Pancreas (tissue), 10 donors: ENCODE results near the gene ATG3. TPM values are rescaled to one million over a fixed set of nuclear protein-coding genes. Genes with fewer than 3 reads are reported as not detected.

Source experiments
- ATAC-seq, 4 donors: fragments of 200-7000 bp; cut with Tn5 transposase; one replicate each; pipeline versions ENCODE4 v1.8.0 to v1.9.1; 2020; ENCODE audit warnings: mild to moderate bottlenecking in 4 of 4, moderate library complexity in 4 of 4
- DNase-seq, 6 donors: peaks; one replicate each; pipeline ENCODE4 v3.0.0-alpha.2; 2020
- FAIRE-seq: peaks from 2 replicates; lab custom pipeline; 2012; peaks lifted over from hg19 to GRCh38; lab: Jason Lieb, UNC
- H3K27ac ChIP-seq, 4 donors: fragments of 200-600 bp; sonication (generic); 1 replicate in 3 of 4; 2 replicates in 1 of 4; pipeline versions ENCODE4 v1.5.0 to v1.8.0; 2020
- H3K27me3 ChIP-seq, 4 donors: fragments of 200-600 bp; one replicate each; pipeline ENCODE4 v1.8.0; 2021
- H3K36me3 ChIP-seq, 3 donors: fragments of 200-600 bp; sonication (generic) in 1 of 3; one replicate each; pipeline versions ENCODE4 v1.5.0 to v1.8.0; 2020 to 2021
- H3K4me1 ChIP-seq, 3 donors: fragments of 200-600 bp; one replicate each; pipeline ENCODE4 v1.8.0; 2021
- H3K4me3 ChIP-seq, 4 donors: fragments of 200-600 bp; sonication (generic) in 2 of 4; one replicate each; pipeline versions ENCODE4 v1.5.0 to v1.8.0; 2020 to 2021
- H3K9me3 ChIP-seq, 4 donors: fragments of 200-600 bp; one replicate each; pipeline ENCODE4 v1.8.0; 2021
- WGBS, 2 donors: extraction: QIAGEN DNeasy Blood & Tissue Kit; methylation state at CpG; one replicate each; pipeline ENCODE4 v1.1.7; 2013; 5-methylcytosine and 5-hydroxymethylcytosine counted together
- intact Hi-C, 3 donors: fragments of 100-400 bp; cut with DNase I; formaldehyde crosslinking; loops; one replicate each; pipeline versions ENCODE4 v1.11.1 to v1.14.2; 2022
- polyA plus RNA-seq, 2 donors: library from polyadenylated mRNA; stranded (reverse); fragments of 200-250 nt; gene quantifications; one replicate each; pipeline ENCODE4 v1.2.3, GENCODE V29; 2013
- total RNA-seq, 6 donors: library from RNA; stranded (reverse); fragmentation: NEBNext Ultra II Directional in 4 of 6; extraction: Animal tissue kit (Norgen Biotek cat#: 25700) in 4 of 6; gene quantifications; one replicate each; pipeline versions ENCODE4 v1.2.1 to v1.2.4, GENCODE V29; 2021 to 2023
- TF ChIP-seq, protein P1 (sequence below), 4 donors: fragments of 200-600 bp; sonication (generic) in 3 of 4; IDR thresholded peaks; one replicate each; pipeline versions ENCODE4 v1.5.0 to v1.8.0; 2021; ENCODE audit warnings: antibody characterized with exemption in 4 of 4
- donor health status: healthy with polysubstance abuse.
- donor health status: DM: no; HTN: no; CAD: no; lungs with moderate emphysema.
- donor health status: DM: no; HTN: no; CAD: no.
- donor health status: control.
- donor health status: control.
- donor health status: Bipolar disorder and iron deficiency.
- donor health status: DM: yes; HTN: yes; CAD: no.
- donor health status: DM: no; HTN: no; CAD: no.
- donor health status: DM: no; HTN: no; CAD: no.
- donor health status: DM: yes; HTN: yes; CAD: no.

ATG3 gene
- total and polyA plus RNA-seq, 8 donors: 10.9 to 34.2 (median 25.2) TPM

DNA sequence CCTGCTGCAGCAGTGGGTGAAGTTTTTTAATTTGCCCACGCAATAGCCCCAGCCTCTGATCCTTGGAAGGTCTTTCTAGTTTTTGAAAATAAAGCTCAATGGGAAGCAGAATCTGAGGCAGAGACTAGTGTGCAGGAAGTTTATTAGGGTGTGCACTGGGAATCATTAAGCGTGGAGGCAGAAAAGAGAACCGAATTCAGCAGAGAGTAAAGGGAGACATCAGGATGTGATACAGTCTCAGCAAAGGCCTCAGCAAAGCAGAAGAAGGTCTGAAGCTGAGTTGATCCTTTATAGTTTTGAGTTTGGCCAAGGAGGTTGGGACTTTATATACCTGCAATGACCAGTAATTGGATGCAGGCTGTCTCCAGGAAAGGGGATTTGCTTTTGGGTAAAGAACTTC is 57.6 kb downstream of the ATG3 start:
- 80 to 81% methylated on average over 3 of the region's 3 CpGs for WGBS, 2 donors
- DNase-seq (no peak), FAIRE-seq (no peak), ATAC-seq (no peak)
- intact Hi-C loops: no loop called here
- Histone ChIP-seq H3K36me3 (no peaks in the 10 kb centered on the region), H3K27me3 (no peaks in the 10 kb centered on the region), H3K27ac (no peak overlapping the region), H3K4me1 (no peaks in the 10 kb centered on the region), H3K9me3 (no peaks in the 10 kb centered on the region), H3K4me3 (no peak overlapping the region)
- TF ChIP-seq, protein P1, sequence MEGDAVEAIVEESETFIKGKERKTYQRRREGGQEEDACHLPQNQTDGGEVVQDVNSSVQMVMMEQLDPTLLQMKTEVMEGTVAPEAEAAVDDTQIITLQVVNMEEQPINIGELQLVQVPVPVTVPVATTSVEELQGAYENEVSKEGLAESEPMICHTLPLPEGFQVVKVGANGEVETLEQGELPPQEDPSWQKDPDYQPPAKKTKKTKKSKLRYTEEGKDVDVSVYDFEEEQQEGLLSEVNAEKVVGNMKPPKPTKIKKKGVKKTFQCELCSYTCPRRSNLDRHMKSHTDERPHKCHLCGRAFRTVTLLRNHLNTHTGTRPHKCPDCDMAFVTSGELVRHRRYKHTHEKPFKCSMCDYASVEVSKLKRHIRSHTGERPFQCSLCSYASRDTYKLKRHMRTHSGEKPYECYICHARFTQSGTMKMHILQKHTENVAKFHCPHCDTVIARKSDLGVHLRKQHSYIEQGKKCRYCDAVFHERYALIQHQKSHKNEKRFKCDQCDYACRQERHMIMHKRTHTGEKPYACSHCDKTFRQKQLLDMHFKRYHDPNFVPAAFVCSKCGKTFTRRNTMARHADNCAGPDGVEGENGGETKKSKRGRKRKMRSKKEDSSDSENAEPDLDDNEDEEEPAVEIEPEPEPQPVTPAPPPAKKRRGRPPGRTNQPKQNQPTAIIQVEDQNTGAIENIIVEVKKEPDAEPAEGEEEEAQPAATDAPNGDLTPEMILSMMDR (IDR thresholded peaks at IDR 0.05): no peak

DNA sequence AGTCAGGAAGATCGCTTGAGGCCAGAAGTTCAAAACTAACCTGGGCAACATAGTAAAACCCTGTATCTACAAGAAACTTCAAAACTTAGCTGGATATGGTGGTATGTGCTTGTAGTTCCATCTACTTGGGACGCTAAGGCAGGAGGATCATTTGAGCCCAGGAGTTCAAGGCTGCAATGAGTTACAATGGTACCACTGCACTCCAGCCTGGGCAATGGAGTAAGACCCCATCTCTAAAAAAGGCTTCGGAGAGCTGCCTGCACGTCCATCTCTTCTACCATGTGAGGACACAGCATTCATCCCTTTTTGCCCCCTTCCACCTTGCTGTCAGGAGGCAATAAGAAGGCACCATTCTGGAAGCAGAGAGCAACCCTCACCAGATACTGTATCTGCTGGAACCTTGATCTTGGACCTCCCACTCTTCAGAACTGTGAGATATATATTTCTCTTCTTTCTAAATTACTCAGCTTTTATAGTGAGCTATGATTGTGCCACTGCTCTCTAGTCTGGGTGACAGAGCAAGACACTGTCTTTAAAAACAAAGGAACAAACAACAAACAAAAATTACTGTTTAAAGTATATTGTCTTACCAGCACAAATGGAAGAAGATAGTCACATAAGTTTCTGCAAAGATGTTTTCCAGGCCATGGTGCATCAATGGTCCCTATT is 58.3 kb downstream of the ATG3 start:
- ATAC-seq (no peak), DNase-seq (no peak), FAIRE-seq (no peak)
- H3K4me1 ChIP-seq: no peaks in the 10 kb centered on the region
- no peaks in the 10 kb centered on the region for H3K27me3 ChIP-seq
- TF ChIP-seq, protein P1 (IDR thresholded peaks at IDR 0.05): no peak
- intact Hi-C loops: no loop called here
- WGBS, 2 donors: 81 to 84% methylated on average over 4 of the region's 4 CpGs
- H3K36me3 ChIP-seq: no peaks in the 10 kb centered on the region
- H3K27ac ChIP-seq: no peak overlapping the region
- no peak overlapping the region for H3K4me3 ChIP-seq
- no peaks in the 10 kb centered on the region for H3K9me3 ChIP-seq

DNA sequence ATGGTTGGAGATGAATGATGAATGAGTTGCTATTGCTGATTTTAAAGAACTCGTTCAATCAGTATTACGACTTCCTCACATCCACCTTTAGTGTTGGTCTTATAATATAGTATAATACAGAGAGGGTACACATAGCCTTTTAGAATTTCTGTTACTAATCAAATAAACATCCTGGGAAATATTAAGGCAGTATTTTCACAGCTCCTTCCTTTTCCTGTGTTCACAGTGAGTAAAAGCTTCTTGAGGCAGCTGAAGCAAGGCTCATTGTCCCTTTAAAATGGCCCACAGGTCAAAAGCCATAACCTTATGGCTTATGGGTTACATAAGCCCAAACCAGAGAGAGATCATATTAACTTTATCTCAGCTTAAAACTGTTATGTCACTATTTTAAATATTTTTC is 61.1 kb downstream of the ATG3 start:
- intact Hi-C loops: no loop called here
- WGBS, 2 donors: 77 to 86% methylated on average over 2 of the region's 2 CpGs

DNA sequence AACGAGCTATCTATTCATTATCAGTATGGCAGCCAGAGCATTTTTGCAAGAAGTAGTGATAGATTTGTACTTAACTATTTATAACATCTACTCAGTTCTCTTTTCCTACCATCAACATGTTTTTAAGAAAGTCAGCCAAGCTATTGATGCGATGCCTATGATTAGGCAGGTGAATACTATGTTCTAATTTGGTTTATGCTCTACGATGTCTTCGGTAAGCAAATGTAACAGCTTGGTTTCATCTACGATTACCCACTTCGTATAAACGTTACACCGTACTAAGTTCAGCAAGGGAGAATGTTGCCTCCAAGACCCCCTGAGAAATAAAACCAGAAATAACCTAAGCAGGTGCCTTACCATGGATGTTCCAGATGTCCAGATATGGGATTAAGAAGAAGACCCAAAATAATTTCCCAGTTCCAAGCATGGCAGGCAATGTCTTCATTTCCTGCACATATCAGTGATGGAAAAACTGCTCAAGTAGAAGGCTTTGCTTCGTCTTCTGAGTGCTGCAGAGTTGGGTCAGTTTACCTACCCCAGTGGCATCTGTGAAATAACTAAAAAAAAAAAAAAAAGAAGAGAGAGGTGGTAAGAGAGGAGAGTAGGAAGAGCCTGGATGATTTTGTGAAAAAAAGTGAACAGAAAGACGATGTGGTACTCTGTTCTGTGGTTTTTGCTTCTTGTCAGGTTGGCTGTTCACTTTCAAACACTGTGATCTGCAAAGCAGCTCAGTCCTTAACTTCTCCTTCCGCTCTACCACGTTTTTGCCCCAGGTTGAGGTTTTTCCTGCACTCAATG is 62.6 kb downstream of the ATG3 start, which contains the start of gene BTLA:
BTLA (minus strand) TSS at position 559 of the 798 bp plus-strand sequence; CDS start at position 445, 114 bp downstream.
- Histone ChIP-seq H3K4me1 (no peaks in the 10 kb centered on the region), H3K4me3 (no peak within 1 kb of the TSS), H3K27me3 (no peaks in the 10 kb centered on the region), H3K36me3 (no peaks in the 10 kb centered on the region), H3K9me3 (no peaks in the 10 kb centered on the region), H3K27ac (no peak within 1 kb of the TSS)
- DNase-seq: no peak
- intact Hi-C loops: no loop called here
- TF ChIP-seq, protein P1 (IDR thresholded peaks at IDR 0.05): no peak
- FAIRE-seq: no peak
- 75 to 82% methylated on average over 12 of the region's 12 CpGs for WGBS, 2 donors
- no peak for ATAC-seq

More for the DNA sequence above, 61.1 kb downstream of the ATG3 start:
- DNase-seq: no peak
- TF ChIP-seq, protein P1 (IDR thresholded peaks at IDR 0.05): no peak
- H3K27ac ChIP-seq: no peak overlapping the region
- no peak for FAIRE-seq
- no peak overlapping the region for H3K4me3 ChIP-seq
- ATAC-seq: no peak
- H3K36me3 ChIP-seq: no peaks in the 10 kb centered on the region
- H3K9me3 ChIP-seq: no peaks in the 10 kb centered on the region
- H3K4me1 ChIP-seq: no peaks in the 10 kb centered on the region
- H3K27me3 ChIP-seq: no peaks in the 10 kb centered on the region
